GM10266 (cell line): ENCODE data around the gene OTOS.

ENCODE experiments used
- DNase-seq: peaks from one replicate; pipeline ENCODE4 v3.0.0; 2012; ENCODE audit errors: extremely low spot score
- TF ChIP-seq, protein P1 (sequence below): IDR thresholded peaks from 2 replicates; pipeline ENCODE4 v1.5.1; 2012; ENCODE audit warnings: mild to moderate bottlenecking, low read depth; ENCODE audit not compliant: control insufficient read depth, insufficient read depth; ENCODE audit errors: missing control alignments

The OTOS gene

DNA sequence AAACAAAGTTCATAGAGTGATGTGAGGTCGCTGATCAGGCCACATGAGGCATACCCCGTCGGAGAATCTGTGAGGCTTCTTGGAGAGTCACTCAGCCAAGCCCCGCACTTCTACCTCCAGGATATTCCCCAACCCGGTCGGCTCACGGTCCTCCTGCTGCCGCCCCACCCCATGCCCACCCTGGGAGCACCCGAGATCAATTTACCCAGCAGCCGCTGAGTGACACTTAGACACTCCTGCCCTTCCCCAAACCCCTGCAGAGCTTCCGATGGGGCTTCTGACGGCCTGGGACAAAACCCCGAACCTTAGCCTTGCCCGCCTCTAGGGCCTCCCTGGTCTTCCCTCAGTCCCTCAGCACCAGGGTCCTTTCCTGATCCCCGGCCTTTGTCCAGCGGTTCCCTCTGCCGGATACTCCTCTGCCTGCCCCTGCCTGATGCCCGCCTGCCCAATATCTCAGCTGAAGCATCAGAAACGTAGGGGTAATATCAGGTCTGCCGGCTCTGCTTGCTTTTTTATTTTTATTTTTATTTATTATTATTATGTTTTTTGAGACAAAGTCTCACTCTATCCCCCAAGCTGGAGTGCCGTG is 18.9 kb upstream of the OTOS start:
- DNase-seq: no peak
- TF ChIP-seq, protein P1, sequence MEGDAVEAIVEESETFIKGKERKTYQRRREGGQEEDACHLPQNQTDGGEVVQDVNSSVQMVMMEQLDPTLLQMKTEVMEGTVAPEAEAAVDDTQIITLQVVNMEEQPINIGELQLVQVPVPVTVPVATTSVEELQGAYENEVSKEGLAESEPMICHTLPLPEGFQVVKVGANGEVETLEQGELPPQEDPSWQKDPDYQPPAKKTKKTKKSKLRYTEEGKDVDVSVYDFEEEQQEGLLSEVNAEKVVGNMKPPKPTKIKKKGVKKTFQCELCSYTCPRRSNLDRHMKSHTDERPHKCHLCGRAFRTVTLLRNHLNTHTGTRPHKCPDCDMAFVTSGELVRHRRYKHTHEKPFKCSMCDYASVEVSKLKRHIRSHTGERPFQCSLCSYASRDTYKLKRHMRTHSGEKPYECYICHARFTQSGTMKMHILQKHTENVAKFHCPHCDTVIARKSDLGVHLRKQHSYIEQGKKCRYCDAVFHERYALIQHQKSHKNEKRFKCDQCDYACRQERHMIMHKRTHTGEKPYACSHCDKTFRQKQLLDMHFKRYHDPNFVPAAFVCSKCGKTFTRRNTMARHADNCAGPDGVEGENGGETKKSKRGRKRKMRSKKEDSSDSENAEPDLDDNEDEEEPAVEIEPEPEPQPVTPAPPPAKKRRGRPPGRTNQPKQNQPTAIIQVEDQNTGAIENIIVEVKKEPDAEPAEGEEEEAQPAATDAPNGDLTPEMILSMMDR: no peak

- TF ChIP-seq, protein P1: no peak
Observed at GRCh38 chr2:240157147-240157470, 16.7 kb upstream of the OTOS start.

DNA sequence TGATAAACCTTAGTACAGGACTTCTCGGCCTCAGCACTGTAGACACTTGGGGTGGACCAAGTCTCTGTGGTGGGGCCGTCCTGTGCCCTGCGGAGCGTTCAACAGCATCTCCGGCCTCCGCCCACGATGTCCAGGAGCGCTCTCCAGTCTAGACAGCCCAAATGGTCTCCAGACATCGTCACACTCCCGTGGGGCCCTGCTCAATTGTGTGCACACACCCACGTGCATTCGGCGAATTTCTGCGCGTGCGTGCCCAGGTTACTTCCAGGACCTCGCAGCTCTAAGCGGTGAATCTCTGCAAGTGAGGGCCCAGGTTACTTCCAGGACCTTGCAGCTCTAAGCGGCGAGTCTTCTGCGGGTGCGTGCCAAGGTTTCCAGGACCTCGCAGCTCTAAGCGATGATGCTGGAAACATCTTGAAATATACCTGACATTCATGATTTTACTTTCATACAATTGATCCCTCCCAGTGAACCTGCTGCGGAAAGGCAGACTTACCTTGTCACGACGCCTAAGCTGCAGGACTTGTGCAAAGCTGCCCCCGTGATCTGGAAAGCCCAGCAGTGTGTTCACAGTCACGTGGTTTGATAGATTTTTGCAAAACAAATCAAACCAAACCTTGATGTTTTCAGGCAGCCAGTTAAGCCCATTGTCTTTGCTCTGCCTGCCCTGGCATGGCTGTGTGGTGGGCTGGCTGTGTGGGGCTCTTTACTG is 16.1 kb upstream of the OTOS start:
- TF ChIP-seq, protein P1: no peak
- DNase-seq: no peak

More at GRCh38 chr2:240157147-240157470, 16.7 kb upstream of the OTOS start:
- no peak for DNase-seq

GRCh38 chr2:240155745-240156390 is 15.4 kb upstream of the OTOS start:
- no peak for DNase-seq
- TF ChIP-seq, protein P1: no peak

DNA sequence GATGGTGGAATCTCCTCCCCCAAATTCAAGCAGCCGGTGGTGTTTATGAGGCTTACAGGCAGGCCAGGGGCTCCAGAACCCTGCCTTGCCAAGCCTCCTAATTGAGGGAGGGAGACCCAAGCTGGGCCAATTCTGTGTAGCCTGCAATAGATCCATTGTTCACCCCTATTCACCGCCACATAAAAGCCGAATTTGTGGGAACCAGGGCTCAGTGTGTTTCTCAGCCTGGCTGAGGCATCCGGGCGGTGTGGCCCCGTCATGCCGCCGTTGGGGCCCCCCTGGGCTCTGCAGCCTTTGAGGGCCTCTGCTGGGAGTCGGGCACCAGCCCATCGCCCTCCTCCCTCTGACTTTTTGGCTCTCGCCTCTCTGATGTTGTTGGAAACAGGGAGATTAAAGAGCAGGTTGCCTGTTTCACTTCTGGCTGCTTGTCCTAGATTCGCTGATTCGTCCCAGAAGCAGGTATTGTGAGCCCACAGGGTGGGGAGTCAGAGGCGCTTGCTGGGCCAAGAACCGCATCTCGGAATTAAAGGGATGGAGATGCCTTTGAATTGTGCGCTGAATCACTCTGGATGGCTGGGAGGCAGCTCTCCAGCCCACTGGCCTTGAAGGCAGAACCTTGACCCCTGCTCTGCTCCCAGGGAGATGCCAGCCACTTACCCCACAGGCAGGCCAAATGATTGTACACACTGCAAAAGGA is 14.7 kb upstream of the OTOS start:
- TF ChIP-seq, protein P1: no peak
- DNase-seq: no peak

DNA sequence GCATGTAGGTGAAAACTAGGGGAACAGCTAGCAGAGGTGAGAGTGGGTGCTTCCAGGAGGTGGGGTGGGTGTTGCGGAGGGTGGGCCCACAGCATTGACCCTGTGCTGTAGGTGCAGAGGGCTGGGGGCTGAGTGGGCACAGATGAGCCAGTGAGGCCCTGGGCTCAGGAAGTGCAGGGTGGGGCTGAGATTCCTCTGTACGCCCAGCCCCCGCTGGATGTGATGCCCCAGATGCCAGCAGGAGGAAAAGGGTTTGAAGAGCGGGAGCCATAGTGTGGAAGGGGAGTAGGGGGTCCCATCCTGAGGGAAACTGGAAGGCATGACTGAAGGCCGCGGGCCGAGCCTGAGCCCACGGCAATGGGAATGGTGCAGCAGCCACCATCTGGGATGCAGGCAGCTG is 14.1 kb upstream of the OTOS start:
- DNase-seq: no peak
- TF ChIP-seq, protein P1: no peak
